Testis (tissue), 3 donors: ENCODE data around the gene LPP. TPM values are rescaled to one million over a fixed set of nuclear protein-coding genes. Genes with fewer than 3 reads are reported as not detected.

Source experiments
- DNase-seq: peaks from one replicate; pipeline ENCODE4 v3.0.0-alpha.2; 2019
- H3K27ac ChIP-seq, 2 donors: fragments of 200-600 bp; sonication (generic); one replicate each; pipeline ENCODE4 v1.5.1; 2019
- H3K27me3 ChIP-seq: fragments of 200-600 bp; sonication (generic); one replicate; pipeline ENCODE4 v1.5.1; 2019
- H3K36me3 ChIP-seq: fragments of 200-600 bp; sonication (generic); one replicate; pipeline ENCODE4 v1.5.1; 2017; ENCODE audit warnings: low read depth; ENCODE audit errors: missing control alignments
- H3K4me1 ChIP-seq: fragments of 200-600 bp; sonication (generic); one replicate; pipeline ENCODE4 v1.5.1; 2019
- H3K4me3 ChIP-seq, 2 donors: fragments of 200-600 bp; sonication (generic); one replicate each; pipeline ENCODE4 v1.5.1; 2017 to 2019
- H3K9me3 ChIP-seq: fragments of 200-600 bp; sonication (generic); one replicate; pipeline ENCODE4 v1.5.1; 2017
- CTCF ChIP-seq, 3 experiments: fragments of 450-650 bp in 2 of 3; fragments of 200-600 bp in 1 of 3; sonication (generic) in 1 of 3; IDR thresholded peaks; one replicate each; pipeline ENCODE4 v1.5.1; 2016 to 2019; ENCODE audit warnings: antibody characterized with exemption in 3 of 3, mild to moderate bottlenecking in 2 of 3, moderate library complexity in 1 of 3
- POLR2A ChIP-seq: fragments of 450-650 bp; IDR thresholded peaks from one replicate; pipeline ENCODE4 v1.6.1; 2017; ENCODE audit warnings: antibody characterized with exemption, mild to moderate bottlenecking, moderate library complexity
- WGBS, 2 donors: methylation state at CpG; one replicate each; pipeline ENCODE4 v1.1.5; 2018; 5-methylcytosine and 5-hydroxymethylcytosine counted together
- intact Hi-C: fragments of 100-400 bp; cut with DNase I; formaldehyde crosslinking; loops from one replicate; pipeline ENCODE4 v1.15.1; 2023; ENCODE audit warnings: low total_unique reads
- polyA plus RNA-seq: library from polyadenylated mRNA; stranded (reverse); fragments of 350-450 nt; fragmentation: Illumina TruSeq; extraction: RNeasy Lipid Tissue Mini Kit (QIAGEN cat#74804); gene quantifications from one replicate; pipeline ENCODE4 v1.2.3, GENCODE V29; 2014; ENCODE audit warnings: low read depth, low replicate concordance; ENCODE audit not compliant: insufficient read depth
- total RNA-seq, 2 donors: library from RNA; depleted of rRNA; stranded (reverse); fragments of >200 nt; gene quantifications; one replicate each; pipeline ENCODE4 v1.2.3, GENCODE V29; 2016

LPP gene
- total and polyA plus RNA-seq, 3 donors from 2014 or later = 89.9 to 135 (median 132) TPM

- intact Hi-C loops = no loop called here
- peak overlapping the region; percentile 14 to 37 for H3K27ac ChIP-seq
- no peaks in the 10 kb centered on the region for H3K36me3 ChIP-seq
- DNase-seq = no peak
- H3K27me3 ChIP-seq = no peaks in the 10 kb centered on the region
- 52 to 58% methylated on average over 3 of the region's 3 CpGs for WGBS, 2 donors
- peaks cover 31% of the 10 kb centered on the region for H3K4me1 ChIP-seq
- no peak for TF ChIP-seq CTCF (IDR thresholded peaks at IDR 0.05)
- TF ChIP-seq POLR2A = no peak
- no peak overlapping the region for H3K4me3 ChIP-seq
- no peaks in the 10 kb centered on the region for H3K9me3 ChIP-seq
These were observed 162.7 kb downstream of the LPP start for GRCh38 chr3:188316723-188317070.

GRCh38 chr3:188319569-188319968 is 165.6 kb downstream of the LPP start:
- Histone ChIP-seq H3K4me1 (peaks cover 31% of the 10 kb centered on the region), H3K9me3 (no peaks in the 10 kb centered on the region), H3K27me3 (no peaks in the 10 kb centered on the region), H3K4me3 (no peak overlapping the region), H3K36me3 (no peaks in the 10 kb centered on the region), H3K27ac (no peak overlapping the region)
- intact Hi-C loops = no loop called here
- no peak for TF ChIP-seq POLR2A
- no peak for TF ChIP-seq CTCF (IDR thresholded peaks at IDR 0.05)
- no peak for DNase-seq
- WGBS, 2 donors = 35 to 38% methylated on average over 1 of the region's 1 CpG

- TF ChIP-seq CTCF (IDR thresholded peaks at IDR 0.05) (no peak), POLR2A (no peak)
- intact Hi-C loops = no loop called here
- DNase-seq = peak; percentile 34
- H3K9me3 ChIP-seq = no peaks in the 10 kb centered on the region
- no peak overlapping the region for H3K4me3 ChIP-seq
- 79 to 80% methylated on average over 3 of the region's 3 CpGs for WGBS, 2 donors
- H3K27me3 ChIP-seq = no peaks in the 10 kb centered on the region
- no peaks in the 10 kb centered on the region for H3K36me3 ChIP-seq
- peak overlapping the region in 1 of 2 donors; percentile 11 for H3K27ac ChIP-seq
- H3K4me1 ChIP-seq = peaks cover 30% of the 10 kb centered on the region
These were observed 166.8 kb downstream of the LPP start for GRCh38 chr3:188320757-188321156.

GRCh38 chr3:188321258-188321657 is 167.3 kb downstream of the LPP start:
- TF ChIP-seq CTCF (IDR thresholded peaks at IDR 0.05) = no peak
- no peak for TF ChIP-seq POLR2A
- Histone ChIP-seq H3K4me1 (peaks cover 25% of the 10 kb centered on the region), H3K36me3 (no peaks in the 10 kb centered on the region), H3K4me3 (no peak overlapping the region), H3K27ac (peak overlapping the region in 1 of 2 donors; percentile 54), H3K27me3 (no peaks in the 10 kb centered on the region), H3K9me3 (no peaks in the 10 kb centered on the region)
- DNase-seq = no peak
- intact Hi-C loops = no loop called here

GRCh38 chr3:188322135-188322887 is 168.4 kb downstream of the LPP start:
- intact Hi-C loops = no loop called here
- WGBS, 2 donors = 87 to 91% methylated on average over 4 of the region's 4 CpGs
- H3K9me3 ChIP-seq = no peaks in the 10 kb centered on the region
- no peaks in the 10 kb centered on the region for H3K27me3 ChIP-seq
- H3K4me1 ChIP-seq = peaks cover 16% of the 10 kb centered on the region
- TF ChIP-seq POLR2A = no peak
- TF ChIP-seq CTCF (IDR thresholded peaks at IDR 0.05) = no peak
- H3K36me3 ChIP-seq = no peaks in the 10 kb centered on the region
- DNase-seq = peak; percentile 35
- peak overlapping the region in 1 of 2 donors; percentile 54 for H3K27ac ChIP-seq
- H3K4me3 ChIP-seq = no peak overlapping the region
